Measurements from ENCODE around the gene ZNF200.

- TF ChIP-seq CTCF (IDR thresholded peaks at IDR 0.05) (no peak), POLR2A (IDR thresholded peaks at IDR 0.05) (no peak), POLR2AphosphoS5 (IDR thresholded peaks at IDR 0.05; ENCODE audit: insufficient read depth in 1 of 2, low read depth in 1 of 2) (no peak)
These were observed 19.4 kb upstream of the ZNF200 start for GRCh38 chr16:3254309-3254708.
